Tibial nerve (tissue), 4 donors: ENCODE measurements around the gene FAIM2. TPM values are rescaled to one million over a fixed set of nuclear protein-coding genes. Genes with fewer than 3 reads are reported as not detected.
A peak's percentile ranks its signal among the peaks of the same experiment; 100 is the strongest.

Experiments used
- DNase-seq, 2 donors: peaks; one replicate each; pipeline ENCODE4 v3.0.0-alpha.2; 2019; ENCODE audit warnings: low spot score in 2 of 2
- H3K27ac ChIP-seq, 4 donors: fragments of 200-600 bp; sonication (generic) in 3 of 4; one replicate each; pipeline ENCODE4 v1.5.1; 2017 to 2019; ENCODE audit warnings: mild to moderate bottlenecking in 1 of 4
- H3K27me3 ChIP-seq, 2 donors: fragments of 200-600 bp; sonication (generic) in 1 of 2; one replicate each; pipeline versions ENCODE4 v1.5.1 to v1.6.0; 2017 to 2019
- H3K36me3 ChIP-seq, 3 donors: fragments of 200-600 bp; sonication (generic); one replicate each; pipeline ENCODE4 v1.5.1; 2018 to 2019
- H3K4me1 ChIP-seq, 4 donors: fragments of 200-600 bp; sonication (generic) in 3 of 4; one replicate each; pipeline ENCODE4 v1.5.1; 2017 to 2019
- H3K4me3 ChIP-seq, 4 donors: fragments of 200-600 bp; sonication (generic) in 3 of 4; one replicate each; pipeline ENCODE4 v1.5.1; 2017 to 2019; ENCODE audit warnings: mild to moderate bottlenecking in 1 of 4, moderate library complexity in 1 of 4
- H3K9me3 ChIP-seq, 4 donors: fragments of 200-600 bp; sonication (generic) in 3 of 4; one replicate each; pipeline ENCODE4 v1.5.1; 2017 to 2019
- EP300 ChIP-seq, 2 donors: sonication (generic); formaldehyde crosslinking; IDR thresholded peaks; one replicate each; pipeline ENCODE4 v1.6.1; 2017; ENCODE audit warnings: antibody characterized with exemption in 2 of 2, mild to moderate bottlenecking in 1 of 2
- POLR2A ChIP-seq, 2 donors: fragments of 450-650 bp; IDR thresholded peaks; one replicate each; pipeline ENCODE4 v1.6.1; 2017; ENCODE audit warnings: antibody characterized with exemption in 2 of 2, mild to moderate bottlenecking in 2 of 2, moderate library complexity in 2 of 2
- WGBS, 2 donors: methylation state at CpG; one replicate each; pipeline ENCODE4 v1.1.5; 2018; 5-methylcytosine and 5-hydroxymethylcytosine counted together
- total RNA-seq, 4 donors: library from RNA; depleted of rRNA; stranded (reverse); fragments of >200 nt; gene quantifications; one replicate each; pipeline ENCODE4 v1.1.0, GENCODE V29; 2016
- TF ChIP-seq, protein P1 (sequence below), 5 experiments: fragments of 200-600 bp in 3 of 5; fragments of 450-650 bp in 2 of 5; sonication (generic) in 3 of 5; IDR thresholded peaks; one replicate each; pipeline ENCODE4 v1.5.1; 2016 to 2019; ENCODE audit warnings: antibody characterized with exemption in 5 of 5, mild to moderate bottlenecking in 3 of 5, moderate library complexity in 2 of 5

Gene FAIM2
- total RNA-seq, 4 donors from 2014 or later, result 6.9 to 68.6 (median 36.9) TPM

GRCh38 chr12:49825360-49825970, 78.2 kb downstream of the FAIM2 start:
- TF ChIP-seq EP300 (IDR thresholded peaks at IDR 0.05) (no peak), POLR2A (IDR thresholded peaks at IDR 0.05) (no peak)
- TF ChIP-seq, protein P1, sequence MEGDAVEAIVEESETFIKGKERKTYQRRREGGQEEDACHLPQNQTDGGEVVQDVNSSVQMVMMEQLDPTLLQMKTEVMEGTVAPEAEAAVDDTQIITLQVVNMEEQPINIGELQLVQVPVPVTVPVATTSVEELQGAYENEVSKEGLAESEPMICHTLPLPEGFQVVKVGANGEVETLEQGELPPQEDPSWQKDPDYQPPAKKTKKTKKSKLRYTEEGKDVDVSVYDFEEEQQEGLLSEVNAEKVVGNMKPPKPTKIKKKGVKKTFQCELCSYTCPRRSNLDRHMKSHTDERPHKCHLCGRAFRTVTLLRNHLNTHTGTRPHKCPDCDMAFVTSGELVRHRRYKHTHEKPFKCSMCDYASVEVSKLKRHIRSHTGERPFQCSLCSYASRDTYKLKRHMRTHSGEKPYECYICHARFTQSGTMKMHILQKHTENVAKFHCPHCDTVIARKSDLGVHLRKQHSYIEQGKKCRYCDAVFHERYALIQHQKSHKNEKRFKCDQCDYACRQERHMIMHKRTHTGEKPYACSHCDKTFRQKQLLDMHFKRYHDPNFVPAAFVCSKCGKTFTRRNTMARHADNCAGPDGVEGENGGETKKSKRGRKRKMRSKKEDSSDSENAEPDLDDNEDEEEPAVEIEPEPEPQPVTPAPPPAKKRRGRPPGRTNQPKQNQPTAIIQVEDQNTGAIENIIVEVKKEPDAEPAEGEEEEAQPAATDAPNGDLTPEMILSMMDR (IDR thresholded peaks at IDR 0.05), result no peak
- Histone ChIP-seq H3K36me3 (peaks cover 0 to 9% (median 0%) of the 10 kb centered on the region in 3 donors), H3K9me3 (no peaks in the 10 kb centered on the region), H3K4me1 (peaks cover 0 to 80% (median 44%) of the 10 kb centered on the region in 4 donors), H3K27ac (peak overlapping the region; percentile 38 to 96 (median 91)), H3K4me3 (peak overlapping the region in 2 of 4 donors; percentile 1 to 91), H3K27me3 (no peaks in the 10 kb centered on the region)
- DNase-seq, result no peak
- 21 to 31% methylated on average over 5 of the region's 5 CpGs for WGBS, 2 donors

DNA sequence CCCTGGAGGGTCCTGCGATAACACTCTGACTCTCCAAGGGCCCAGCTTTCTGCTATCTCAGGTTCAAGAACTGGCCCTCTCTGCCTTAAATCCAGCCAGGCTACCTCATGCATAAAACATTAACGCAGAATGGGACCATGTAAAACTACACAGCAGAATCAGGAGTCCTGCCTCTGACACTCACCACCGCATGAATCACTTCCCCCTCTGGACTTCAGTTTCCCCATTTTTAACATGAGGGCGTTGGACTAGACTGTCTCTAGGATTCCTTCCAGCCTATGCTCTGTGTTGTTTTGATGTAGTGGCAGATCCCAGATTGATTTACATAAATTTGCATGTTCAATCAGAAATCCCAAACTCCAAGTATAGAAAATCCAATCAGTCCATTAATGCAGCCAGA, 78.8 kb downstream of the FAIM2 start:
- peaks cover 0 to 84% (median 44%) of the 10 kb centered on the region in 4 donors for H3K4me1 ChIP-seq
- no peak for DNase-seq
- TF ChIP-seq, protein P1 (IDR thresholded peaks at IDR 0.05), result no peak
- TF ChIP-seq EP300 (IDR thresholded peaks at IDR 0.05), result peak in 1 of 2 donors; percentile 40
- TF ChIP-seq POLR2A (IDR thresholded peaks at IDR 0.05), result no peak
- H3K27ac ChIP-seq, result peak overlapping the region in 3 of 4 donors; percentile 42 to 96 (median 95)
- WGBS, 2 donors, result 48 to 60% methylated on average over 4 of the region's 4 CpGs
- peaks cover 0 to 9% (median 0%) of the 10 kb centered on the region in 3 donors for H3K36me3 ChIP-seq
- H3K4me3 ChIP-seq, result peak overlapping the region in 1 of 4 donors; percentile 1
- no peaks in the 10 kb centered on the region for H3K9me3 ChIP-seq
- H3K27me3 ChIP-seq, result no peaks in the 10 kb centered on the region

DNA sequence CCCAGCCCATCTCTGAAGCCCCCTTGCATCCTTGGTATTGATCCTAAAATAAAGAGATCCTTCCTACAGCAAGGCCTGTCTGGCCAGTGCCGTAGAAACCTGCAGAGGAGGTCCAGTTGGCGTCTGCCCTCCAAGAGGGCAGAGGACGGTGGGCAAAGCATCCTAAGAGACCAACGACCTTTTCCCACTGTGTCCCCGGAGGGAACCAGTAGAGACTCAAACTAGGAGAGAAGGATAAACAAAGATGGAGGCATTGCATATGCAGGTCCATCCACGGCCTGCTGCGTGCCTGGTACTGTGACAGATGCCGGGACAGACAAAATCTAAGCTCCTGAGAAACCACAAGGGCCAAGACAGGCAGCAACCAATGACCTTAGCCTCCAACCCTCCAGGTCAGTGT, 79.3 kb downstream of the FAIM2 start:
- DNase-seq, result no peak
- H3K9me3 ChIP-seq, result no peaks in the 10 kb centered on the region
- H3K36me3 ChIP-seq, result peaks cover 0 to 9% (median 0%) of the 10 kb centered on the region in 3 donors
- TF ChIP-seq EP300 (IDR thresholded peaks at IDR 0.05) (no peak), POLR2A (IDR thresholded peaks at IDR 0.05) (no peak)
- TF ChIP-seq, protein P1 (IDR thresholded peaks at IDR 0.05), result no peak
- no peak overlapping the region for H3K4me3 ChIP-seq
- peaks cover 0 to 85% (median 44%) of the 10 kb centered on the region in 4 donors for H3K4me1 ChIP-seq
- 70 to 75% methylated on average over 8 of the region's 8 CpGs for WGBS, 2 donors
- no peaks in the 10 kb centered on the region for H3K27me3 ChIP-seq
- H3K27ac ChIP-seq, result peak overlapping the region in 2 of 4 donors; percentile 95 to 96

GRCh38 chr12:49823951-49824350, 79.7 kb downstream of the FAIM2 start:
- H3K9me3 ChIP-seq, result no peaks in the 10 kb centered on the region
- peaks cover 0 to 9% (median 0%) of the 10 kb centered on the region in 3 donors for H3K36me3 ChIP-seq
- TF ChIP-seq, protein P1 (IDR thresholded peaks at IDR 0.05), result no peak
- TF ChIP-seq POLR2A (IDR thresholded peaks at IDR 0.05) (no peak), EP300 (IDR thresholded peaks at IDR 0.05) (no peak)
- no peaks in the 10 kb centered on the region for H3K27me3 ChIP-seq
- peaks cover 0 to 80% (median 41%) of the 10 kb centered on the region in 4 donors for H3K4me1 ChIP-seq
- peak overlapping the region in 2 of 4 donors; percentile 95 to 96 for H3K27ac ChIP-seq
- no peak for DNase-seq
- no peak overlapping the region for H3K4me3 ChIP-seq
- 85 to 89% methylated on average over 6 of the region's 6 CpGs for WGBS, 2 donors

DNA sequence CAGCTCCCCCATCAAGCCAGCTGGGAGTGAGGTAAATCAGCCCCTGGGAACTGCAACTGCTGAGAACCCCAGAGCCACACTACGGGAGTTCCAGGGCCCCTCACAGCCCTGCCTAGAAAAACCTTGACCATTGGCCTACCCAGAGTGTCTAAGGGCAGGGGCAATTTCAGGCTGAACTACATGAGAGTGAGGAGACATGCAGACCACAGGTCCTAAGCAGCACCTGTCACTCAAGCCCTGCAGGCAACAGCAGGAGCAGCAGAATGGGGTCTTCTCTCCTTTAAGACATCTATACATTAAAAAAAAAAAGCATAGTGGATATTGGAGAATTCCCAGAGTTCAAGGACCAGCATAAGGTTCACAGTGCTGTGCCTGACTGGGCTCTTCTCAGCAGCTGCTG, 80.3 kb downstream of the FAIM2 start:
- WGBS, 2 donors, result 44 to 75% methylated on average over 1 of the region's 1 CpG
- peaks cover 0 to 79% (median 39%) of the 10 kb centered on the region in 4 donors for H3K4me1 ChIP-seq
- no peak for DNase-seq

More for the DNA sequence above, 80.3 kb downstream of the FAIM2 start:
- no peak for TF ChIP-seq EP300 (IDR thresholded peaks at IDR 0.05)
- TF ChIP-seq, protein P1 (IDR thresholded peaks at IDR 0.05), result no peak
- Histone ChIP-seq H3K27me3 (no peaks in the 10 kb centered on the region), H3K4me3 (no peak overlapping the region), H3K27ac (peak overlapping the region in 1 of 4 donors; percentile 24), H3K36me3 (peaks cover 0 to 9% (median 0%) of the 10 kb centered on the region in 3 donors), H3K9me3 (no peaks in the 10 kb centered on the region)
